ENCODE data around the gene CDC123. TPM values are rescaled to one million over a fixed set of nuclear protein-coding genes. Genes with fewer than 3 reads are reported as not detected.

CDC123 gene
- total RNA-seq, 4 donors from 2014 or later: 58.1 to 86.7 (median 69.3) TPM

DNA sequence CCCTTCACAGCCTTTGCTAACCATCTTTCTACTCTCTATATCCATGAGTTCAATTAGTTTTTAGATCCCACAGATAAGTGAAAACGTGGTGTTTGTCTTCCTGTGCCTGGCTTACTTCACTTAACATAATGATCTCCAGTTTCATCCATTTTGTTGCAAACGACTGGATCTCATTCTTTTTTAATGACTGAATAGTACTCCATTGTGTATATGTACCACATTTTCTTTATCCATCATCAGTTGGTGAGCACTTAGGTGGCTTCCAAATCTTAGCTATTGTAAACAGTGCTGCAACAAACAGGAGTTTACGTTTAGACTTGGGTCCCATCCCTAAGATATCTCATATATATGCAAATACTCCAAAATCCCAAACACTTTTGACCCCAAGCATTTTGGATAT, 9.1 kb downstream of the CDC123 start:
- DNase-seq (ENCODE audit: low spot score in 2 of 2): no peak
- TF ChIP-seq, protein P1, sequence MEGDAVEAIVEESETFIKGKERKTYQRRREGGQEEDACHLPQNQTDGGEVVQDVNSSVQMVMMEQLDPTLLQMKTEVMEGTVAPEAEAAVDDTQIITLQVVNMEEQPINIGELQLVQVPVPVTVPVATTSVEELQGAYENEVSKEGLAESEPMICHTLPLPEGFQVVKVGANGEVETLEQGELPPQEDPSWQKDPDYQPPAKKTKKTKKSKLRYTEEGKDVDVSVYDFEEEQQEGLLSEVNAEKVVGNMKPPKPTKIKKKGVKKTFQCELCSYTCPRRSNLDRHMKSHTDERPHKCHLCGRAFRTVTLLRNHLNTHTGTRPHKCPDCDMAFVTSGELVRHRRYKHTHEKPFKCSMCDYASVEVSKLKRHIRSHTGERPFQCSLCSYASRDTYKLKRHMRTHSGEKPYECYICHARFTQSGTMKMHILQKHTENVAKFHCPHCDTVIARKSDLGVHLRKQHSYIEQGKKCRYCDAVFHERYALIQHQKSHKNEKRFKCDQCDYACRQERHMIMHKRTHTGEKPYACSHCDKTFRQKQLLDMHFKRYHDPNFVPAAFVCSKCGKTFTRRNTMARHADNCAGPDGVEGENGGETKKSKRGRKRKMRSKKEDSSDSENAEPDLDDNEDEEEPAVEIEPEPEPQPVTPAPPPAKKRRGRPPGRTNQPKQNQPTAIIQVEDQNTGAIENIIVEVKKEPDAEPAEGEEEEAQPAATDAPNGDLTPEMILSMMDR (IDR thresholded peaks at IDR 0.05): no peak
- TF ChIP-seq POLR2A (IDR thresholded peaks at IDR 0.05) (no peak), POLR2AphosphoS5 (IDR thresholded peaks at IDR 0.05) (no peak), EP300 (IDR thresholded peaks at IDR 0.05) (no peak)
- H3K4me1 ChIP-seq: no peaks in the 10 kb centered on the region
- H3K27ac ChIP-seq: no peak overlapping the region
- H3K4me3 ChIP-seq: no peak overlapping the region
- 96% methylated on average over 3 of the region's 3 CpGs for WGBS
- H3K36me3 ChIP-seq: peaks cover 48% of the 10 kb centered on the region
- no peaks in the 10 kb centered on the region for H3K27me3 ChIP-seq
- no peaks in the 10 kb centered on the region for H3K9me3 ChIP-seq

DNA sequence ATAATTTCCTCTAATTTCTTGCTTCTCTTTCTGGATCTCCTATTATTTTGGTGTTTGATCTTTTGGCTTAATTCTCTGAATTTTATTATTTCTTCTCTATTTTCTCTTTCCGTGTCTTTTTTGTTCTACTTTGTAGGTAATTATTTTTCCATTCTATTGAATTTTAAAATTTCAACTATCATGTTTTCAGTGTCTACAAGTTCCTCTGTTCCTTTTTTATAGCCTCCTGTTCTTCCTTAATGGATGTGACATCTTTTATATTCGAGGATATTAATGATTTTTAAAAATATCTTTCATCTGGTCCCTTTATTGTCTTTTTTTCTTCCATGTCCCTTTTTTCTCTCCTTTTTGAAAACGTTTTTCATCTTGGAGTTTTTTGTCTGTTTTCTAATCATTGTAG, 11.1 kb downstream of the CDC123 start:
- no peak overlapping the region for H3K27ac ChIP-seq
- H3K4me3 ChIP-seq: no peak overlapping the region
- peaks cover 47% of the 10 kb centered on the region for H3K36me3 ChIP-seq
- no peaks in the 10 kb centered on the region for H3K4me1 ChIP-seq
- TF ChIP-seq POLR2A (IDR thresholded peaks at IDR 0.05): no peak
- TF ChIP-seq, protein P1 (IDR thresholded peaks at IDR 0.05): no peak
- TF ChIP-seq EP300 (IDR thresholded peaks at IDR 0.05): no peak
- TF ChIP-seq POLR2AphosphoS5 (IDR thresholded peaks at IDR 0.05): no peak
- H3K9me3 ChIP-seq: no peaks in the 10 kb centered on the region
- WGBS: 86% methylated on average over 3 of the region's 3 CpGs
- no peak for DNase-seq (ENCODE audit: low spot score in 2 of 2)
- H3K27me3 ChIP-seq: no peaks in the 10 kb centered on the region

DNA sequence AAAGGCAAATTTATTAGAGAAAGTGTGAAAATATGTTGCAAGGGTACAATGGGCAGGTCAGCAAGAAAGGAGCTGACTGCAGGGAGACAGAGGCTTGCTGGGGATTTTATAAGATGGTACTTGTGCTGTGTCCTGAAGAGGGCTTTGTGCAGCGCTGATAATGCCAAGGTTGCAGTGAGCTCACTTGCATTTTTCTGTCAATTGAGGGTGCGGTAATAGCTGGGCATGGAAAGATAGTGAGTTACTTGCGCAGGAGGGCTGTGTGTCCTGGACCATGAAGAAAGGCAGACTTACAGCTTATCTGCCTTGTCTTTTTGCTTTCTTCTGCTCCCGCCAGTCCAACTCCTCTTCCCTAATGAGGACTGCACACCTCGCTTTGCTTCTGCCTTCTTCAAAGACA, 12.5 kb downstream of the CDC123 start:
- Histone ChIP-seq H3K4me1 (no peaks in the 10 kb centered on the region), H3K27ac (no peak overlapping the region), H3K4me3 (no peak overlapping the region), H3K36me3 (peaks cover 38% of the 10 kb centered on the region), H3K9me3 (no peaks in the 10 kb centered on the region), H3K27me3 (no peaks in the 10 kb centered on the region)
- TF ChIP-seq POLR2AphosphoS5 (IDR thresholded peaks at IDR 0.05) (no peak), EP300 (IDR thresholded peaks at IDR 0.05) (no peak), POLR2A (IDR thresholded peaks at IDR 0.05) (no peak)
- TF ChIP-seq, protein P1 (IDR thresholded peaks at IDR 0.05): no peak
- WGBS: over 99% methylated on average over 5 of the region's 5 CpGs
- DNase-seq (ENCODE audit: low spot score in 2 of 2): no peak

DNA sequence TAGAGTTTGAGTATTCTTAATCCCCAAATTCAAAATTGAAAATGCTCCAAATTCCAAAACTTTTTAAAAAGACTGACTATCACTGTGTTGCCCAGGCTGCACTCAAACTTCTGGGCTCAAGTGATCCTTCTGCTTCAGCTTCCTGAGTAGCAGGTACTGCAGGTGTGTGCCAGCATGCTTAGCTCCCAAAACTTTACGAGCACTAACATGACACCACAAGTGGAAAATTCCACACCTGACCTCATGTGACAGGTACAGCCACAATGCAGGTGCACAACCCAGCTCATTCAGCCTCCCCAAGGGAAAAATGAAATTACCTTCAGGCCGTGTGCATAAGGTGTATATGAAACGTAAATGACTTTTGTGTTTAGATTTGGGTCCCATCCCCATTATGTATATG, 16.5 kb downstream of the CDC123 start:
- H3K36me3 ChIP-seq: peaks cover 41% of the 10 kb centered on the region
- H3K27ac ChIP-seq: no peak overlapping the region
- no peak overlapping the region for H3K4me3 ChIP-seq
- peaks cover 15% of the 10 kb centered on the region for H3K4me1 ChIP-seq
- TF ChIP-seq, protein P1 (IDR thresholded peaks at IDR 0.05): no peak
- TF ChIP-seq EP300 (IDR thresholded peaks at IDR 0.05) (no peak), POLR2A (IDR thresholded peaks at IDR 0.05) (no peak), POLR2AphosphoS5 (IDR thresholded peaks at IDR 0.05) (no peak)
- 63% methylated on average over 3 of the region's 3 CpGs for WGBS
- H3K27me3 ChIP-seq: no peaks in the 10 kb centered on the region
- H3K9me3 ChIP-seq: no peaks in the 10 kb centered on the region
- no peak for DNase-seq (ENCODE audit: low spot score in 2 of 2)

DNA sequence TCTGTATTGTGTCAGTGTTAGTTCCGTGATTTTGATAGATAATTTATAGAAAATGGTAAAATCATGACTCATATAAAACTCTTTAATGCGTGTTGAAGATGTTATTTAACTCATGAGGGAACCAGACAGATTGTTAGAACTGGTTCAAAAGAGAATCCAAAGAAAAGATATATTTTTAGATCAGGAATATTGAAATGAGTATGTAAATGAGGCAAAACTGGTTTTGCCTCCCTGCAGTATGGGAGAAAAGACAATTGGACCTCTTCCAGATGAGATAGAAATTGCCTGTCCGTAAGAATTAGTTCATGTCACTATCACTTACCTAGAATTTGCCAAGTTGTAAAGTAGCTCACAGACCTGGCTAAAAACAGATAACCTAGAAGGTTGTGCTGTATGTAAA, 17.6 kb downstream of the CDC123 start:
- no peak overlapping the region for H3K4me3 ChIP-seq
- TF ChIP-seq, protein P1 (IDR thresholded peaks at IDR 0.05): no peak
- no peak for TF ChIP-seq EP300 (IDR thresholded peaks at IDR 0.05)
- TF ChIP-seq POLR2AphosphoS5 (IDR thresholded peaks at IDR 0.05): no peak
- no peak for TF ChIP-seq POLR2A (IDR thresholded peaks at IDR 0.05)
- peaks cover 42% of the 10 kb centered on the region for H3K36me3 ChIP-seq
- H3K9me3 ChIP-seq: no peaks in the 10 kb centered on the region
- DNase-seq (ENCODE audit: low spot score in 2 of 2): no peak
- H3K4me1 ChIP-seq: peaks cover 15% of the 10 kb centered on the region
- H3K27ac ChIP-seq: no peak overlapping the region
- H3K27me3 ChIP-seq: no peaks in the 10 kb centered on the region
- WGBS: 35% methylated on average over 3 of the region's 3 CpGs

Data from suprapubic skin (tissue), 4 donors.